ENCODE data around the gene TTC7B. TPM values are rescaled to one million over a fixed set of nuclear protein-coding genes. Genes with fewer than 3 reads are reported as not detected.

Gene TTC7B
- total RNA-seq, 4 donors from 2014 or later, result 8.4 to 11.2 (median 9.2) TPM

DNA sequence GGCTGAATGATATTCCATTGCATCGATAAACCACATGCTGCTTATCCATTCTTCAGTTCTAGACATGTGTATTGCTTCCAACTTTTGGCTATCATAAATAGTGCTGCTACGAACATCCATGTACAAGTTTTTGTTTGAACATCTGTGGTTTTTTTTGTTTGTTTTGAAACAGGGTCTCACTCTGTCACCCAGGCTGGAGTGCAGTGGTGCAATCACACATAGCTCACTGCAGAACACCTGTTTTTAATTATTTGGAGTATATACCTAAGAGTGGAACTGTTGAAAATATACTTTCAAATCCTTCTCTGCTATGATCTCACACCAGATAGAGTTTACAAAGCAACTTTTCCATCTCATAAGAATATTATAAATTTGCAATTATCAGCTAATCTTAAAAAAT, 124.2 kb downstream of the TTC7B start:
- Histone ChIP-seq H3K36me3 (no peaks in the 10 kb centered on the region), H3K27ac (no peak overlapping the region), H3K4me1 (peaks cover 0 to 10% (median 6%) of the 10 kb centered on the region in 4 donors), H3K9me3 (no peaks in the 10 kb centered on the region), H3K27me3 (no peaks in the 10 kb centered on the region), H3K4me3 (no peak overlapping the region)
- in situ Hi-C loops (cut with MboI; ENCODE audit: low pct_ligation_motif_present in 1 of 4, low pct_unique_long_range_greater_than_20kb in 1 of 4, low sequenced_read_pairs in 3 of 4) (loop anchor here (10.0 to 25.0 kb wide), 3 partner anchors 280 to 380 kb away; no protein-coding TSS in a partner anchor), intact Hi-C loops (cut with DNase I; ENCODE audit: low total_unique reads) (no loop called here)
- DNase-seq, result no peak
- TF ChIP-seq CTCF (IDR thresholded peaks at IDR 0.05), result no peak
- WGBS, 2 donors (ENCODE audit: low coverage in 1 of 2), result 77 to 83% methylated on average over 2 of the region's 2 CpGs

DNA sequence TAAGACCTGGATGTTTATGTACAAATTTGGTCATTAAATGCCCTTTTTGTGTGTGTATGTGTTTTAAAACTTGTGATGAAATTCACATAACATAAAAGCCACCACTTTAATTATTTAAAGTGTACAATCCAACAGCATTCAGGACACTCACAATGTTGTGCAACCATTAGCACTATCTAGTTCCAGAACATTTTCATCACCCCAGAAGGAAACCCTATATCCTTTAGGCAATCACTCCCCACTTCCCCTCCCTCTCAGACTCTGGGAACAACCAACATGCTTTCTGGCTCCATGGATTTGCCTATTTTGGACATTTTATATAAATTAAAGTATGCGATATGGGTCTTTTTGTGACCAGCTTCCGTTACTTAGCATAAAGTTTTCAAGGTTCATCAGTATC, 124.6 kb downstream of the TTC7B start:
- 100% methylated on average over 2 of the region's 2 CpGs for WGBS, 2 donors (ENCODE audit: low coverage in 1 of 2)
- no peaks in the 10 kb centered on the region for H3K27me3 ChIP-seq
- in situ Hi-C loops (cut with MboI; ENCODE audit: low pct_ligation_motif_present in 1 of 4, low pct_unique_long_range_greater_than_20kb in 1 of 4, low sequenced_read_pairs in 3 of 4), result loop anchor here (10.0 to 25.0 kb wide), 3 partner anchors 279 to 379 kb away; no protein-coding TSS in a partner anchor
- peaks cover 0 to 6% (median 2%) of the 10 kb centered on the region in 4 donors for H3K4me1 ChIP-seq
- H3K9me3 ChIP-seq, result no peaks in the 10 kb centered on the region
- no peak overlapping the region for H3K27ac ChIP-seq
- TF ChIP-seq EP300 (IDR thresholded peaks at IDR 0.05; ENCODE audit: low read depth), result no peak
- no peaks in the 10 kb centered on the region for H3K36me3 ChIP-seq
- no peak for DNase-seq
- intact Hi-C loops (cut with DNase I; ENCODE audit: low total_unique reads), result no loop called here
- H3K4me3 ChIP-seq, result no peak overlapping the region

- in situ Hi-C loops (cut with MboI; ENCODE audit: low pct_ligation_motif_present in 1 of 4, low pct_unique_long_range_greater_than_20kb in 1 of 4, low sequenced_read_pairs in 3 of 4), result loop anchor here in 3 of 4 donors (25.0 kb wide), 2 partner anchors 275 to 375 kb away; no protein-coding TSS in a partner anchor
- Histone ChIP-seq H3K27ac (no peak overlapping the region), H3K9me3 (no peaks in the 10 kb centered on the region), H3K4me1 (no peaks in the 10 kb centered on the region), H3K36me3 (no peaks in the 10 kb centered on the region), H3K4me3 (no peak overlapping the region), H3K27me3 (no peaks in the 10 kb centered on the region)
- no peak for TF ChIP-seq POLR2AphosphoS5 (IDR thresholded peaks at IDR 0.05)
- TF ChIP-seq EP300 (IDR thresholded peaks at IDR 0.05; ENCODE audit: low read depth), result no peak
- TF ChIP-seq POLR2A (IDR thresholded peaks at IDR 0.05), result no peak
- TF ChIP-seq CTCF (IDR thresholded peaks at IDR 0.05), result no peak
- 94 to 98% methylated on average over 3 to 5 of the region's 5 CpGs for WGBS, 2 donors (ENCODE audit: low coverage in 1 of 2)
- intact Hi-C loops (cut with DNase I; ENCODE audit: low total_unique reads), result no loop called here
- DNase-seq, result no peak
Observed at GRCh38 chr14:90687680-90688079, 128.6 kb downstream of the TTC7B start.

- DNase-seq, result no peak
- in situ Hi-C loops (cut with MboI; ENCODE audit: low pct_ligation_motif_present in 1 of 4, low pct_unique_long_range_greater_than_20kb in 1 of 4, low sequenced_read_pairs in 3 of 4), result loop anchor here in 3 of 4 donors (25.0 kb wide), 2 partner anchors 270 to 370 kb away; no protein-coding TSS in a partner anchor
Observed at GRCh38 chr14:90682615-90683014, 133.6 kb downstream of the TTC7B start.

More at GRCh38 chr14:90682615-90683014, 133.6 kb downstream of the TTC7B start:
- H3K9me3 ChIP-seq, result no peaks in the 10 kb centered on the region
- no peaks in the 10 kb centered on the region for H3K36me3 ChIP-seq
- H3K4me3 ChIP-seq, result no peak overlapping the region
- H3K4me1 ChIP-seq, result peaks cover 3 to 23% (median 10%) of the 10 kb centered on the region in 4 donors
- H3K27ac ChIP-seq, result no peak overlapping the region
- intact Hi-C loops (cut with DNase I; ENCODE audit: low total_unique reads), result no loop called here
- no peaks in the 10 kb centered on the region for H3K27me3 ChIP-seq
- 93% methylated on average over 7 of the region's 7 CpGs; no CpG with 5 or more reads in 1 of the 2 donors for WGBS, 2 donors (ENCODE audit: low coverage in 1 of 2)
- TF ChIP-seq POLR2A (IDR thresholded peaks at IDR 0.05), result no peak
- no peak for TF ChIP-seq POLR2AphosphoS5 (IDR thresholded peaks at IDR 0.05)
- no peak for TF ChIP-seq EP300 (IDR thresholded peaks at IDR 0.05; ENCODE audit: low read depth)
- no peak for TF ChIP-seq CTCF (IDR thresholded peaks at IDR 0.05)
